ENCODE data around the gene PSEN1.

PSEN1 gene

GRCh38 chr14:73254247-73255004 lies 118.1 kb downstream of the PSEN1 start:
- no peak for DNase-seq (ENCODE audit: low spot score)

- no peak for DNase-seq (ENCODE audit: low spot score)
Observed at GRCh38 chr14:73255005-73255400, 118.7 kb downstream of the PSEN1 start.

GRCh38 chr14:73255693-73256225 lies 119.5 kb downstream of the PSEN1 start:
- DNase-seq (ENCODE audit: low spot score): no peak

GRCh38 chr14:73258076-73258475 lies 121.8 kb downstream of the PSEN1 start:
- no peak for DNase-seq (ENCODE audit: low spot score)

GRCh38 chr14:73258845-73259611 lies 122.7 kb downstream of the PSEN1 start:
- DNase-seq (ENCODE audit: low spot score): no peak

- no peak for DNase-seq (ENCODE audit: low spot score)
Observed at GRCh38 chr14:73259837-73260236, 123.5 kb downstream of the PSEN1 start.

GRCh38 chr14:73260574-73260973 lies 124.3 kb downstream of the PSEN1 start:
- no peak for DNase-seq (ENCODE audit: low spot score)

GRCh38 chr14:73261075-73261474 lies 124.8 kb downstream of the PSEN1 start:
- no peak for DNase-seq (ENCODE audit: low spot score)

GRCh38 chr14:73261520-73262426 lies 125.5 kb downstream of the PSEN1 start:
- no peak for DNase-seq (ENCODE audit: low spot score)

- DNase-seq (ENCODE audit: low spot score): no peak
Observed at GRCh38 chr14:73262427-73263183, 126.3 kb downstream of the PSEN1 start.

GRCh38 chr14:73263606-73264005 lies 127.3 kb downstream of the PSEN1 start:
- DNase-seq (ENCODE audit: low spot score): no peak

- no peak for DNase-seq (ENCODE audit: low spot score)
Observed at GRCh38 chr14:73264080-73264884, 128.0 kb downstream of the PSEN1 start.

- DNase-seq (ENCODE audit: low spot score): no peak
Observed at GRCh38 chr14:73264885-73265720, 128.8 kb downstream of the PSEN1 start.

- no peak for DNase-seq (ENCODE audit: low spot score)
Observed at GRCh38 chr14:73265721-73266046, 129.4 kb downstream of the PSEN1 start.

GRCh38 chr14:73266317-73266716 lies 130.0 kb downstream of the PSEN1 start:
- no peak for DNase-seq (ENCODE audit: low spot score)

GRCh38 chr14:73267474-73267873 lies 131.2 kb downstream of the PSEN1 start:
- DNase-seq (ENCODE audit: low spot score): no peak

GRCh38 chr14:73269729-73270531 lies 133.6 kb downstream of the PSEN1 start:
- peak; percentile 53 for DNase-seq (ENCODE audit: low spot score)

GRCh38 chr14:73272393-73272792 lies 136.1 kb downstream of the PSEN1 start:
- no peak for DNase-seq (ENCODE audit: low spot score)

Data from kidney capillary endothelial cell (primary cell).